Prostate gland (tissue), 2 donors: ENCODE data around the gene LCN15. TPM values are rescaled to one million over a fixed set of nuclear protein-coding genes. Genes with fewer than 3 reads are reported as not detected.
"Not testable (repeated sequence)": the region's sequence is repeated elsewhere in the genome, so short reads cannot be mapped to it uniquely, and the experiment has no call there.

ENCODE experiments used
- DNase-seq: peaks from one replicate; pipeline ENCODE4 v3.0.0-alpha.2; 2019; ENCODE audit warnings: low spot score
- H3K27ac ChIP-seq, 2 donors: fragments of 200-600 bp; sonication (generic); 2 replicates each; pipeline ENCODE4 v1.5.1; 2017 to 2019
- H3K27me3 ChIP-seq: fragments of 200-600 bp; sonication (generic); replicated peaks from 2 replicates; pipeline ENCODE4 v1.5.1; 2019; ENCODE audit not compliant: insufficient read depth
- H3K36me3 ChIP-seq, 2 donors: fragments of 200-600 bp; sonication (generic); 1 replicate in 1 of 2; 2 replicates in 1 of 2; pipeline versions ENCODE4 v1.5.1 to v1.8.1; 2017 to 2019
- H3K4me1 ChIP-seq: fragments of 200-600 bp; sonication (generic); replicated peaks from 2 replicates; pipeline ENCODE4 v1.5.1; 2019
- H3K4me3 ChIP-seq, 2 donors: fragments of 200-600 bp; sonication (generic); 2 replicates each; pipeline ENCODE4 v1.5.1; 2017 to 2019
- H3K9me3 ChIP-seq: fragments of 200-600 bp; sonication (generic); 2 replicates; pipeline ENCODE4 v1.5.1; 2017
- POLR2A ChIP-seq: fragments of 450-650 bp; IDR thresholded peaks from one replicate; pipeline ENCODE4 v1.6.1; 2016; ENCODE audit warnings: antibody characterized with exemption, mild to moderate bottlenecking
- POLR2AphosphoS5 ChIP-seq: sonication (generic); formaldehyde crosslinking; IDR thresholded peaks from one replicate; pipeline ENCODE4 v1.6.1; 2017; ENCODE audit warnings: antibody characterized with exemption
- WGBS: methylation state at CpG from one replicate; pipeline ENCODE4 v1.1.5; 2018; 5-methylcytosine and 5-hydroxymethylcytosine counted together
- intact Hi-C: fragments of 100-400 bp; cut with DNase I; formaldehyde crosslinking; loops from one replicate; pipeline ENCODE4 v1.14.2; 2022
- total RNA-seq, 2 donors: library from RNA; depleted of rRNA; stranded (reverse); fragments of >200 nt; gene quantifications; one replicate each; pipeline ENCODE4 v1.1.0, GENCODE V29; 2016
- TF ChIP-seq, protein P1 (sequence below), 4 experiments: fragments of 200-600 bp in 2 of 4; fragments of 450-650 bp in 2 of 4; sonication (generic) in 2 of 4; IDR thresholded peaks; 1 replicate in 3 of 4; 2 replicates in 1 of 4; pipeline ENCODE4 v1.5.1; 2016 to 2019; ENCODE audit warnings: antibody characterized with exemption in 4 of 4, mild to moderate bottlenecking in 2 of 4, moderate library complexity in 2 of 4

LCN15 gene
- total RNA-seq, 2 donors from 2014 or later: 0.40 TPM; not detected in 1

DNA sequence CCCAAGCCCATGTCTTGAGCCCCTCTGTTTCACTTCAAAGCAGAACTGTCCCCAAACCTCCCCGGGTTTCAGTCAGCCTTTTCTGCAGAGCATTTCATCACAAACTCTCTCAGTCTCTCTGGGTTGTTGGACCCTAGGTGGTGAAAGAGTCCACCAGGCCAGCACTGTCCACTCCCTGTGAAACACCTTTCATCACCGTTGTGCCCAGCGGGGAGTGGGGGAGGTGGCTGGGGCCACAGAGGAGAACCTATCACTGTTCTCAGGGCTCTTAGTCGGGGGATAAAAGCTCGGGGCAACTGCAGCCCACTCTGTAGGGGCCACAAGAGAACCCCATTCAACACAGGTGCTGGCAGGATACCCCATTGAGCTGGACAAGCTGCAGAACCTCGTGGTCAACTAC is 38.0 kb upstream of the LCN15 start:
- H3K4me1 ChIP-seq: peaks cover 18% of the 10 kb centered on the region
- no peaks in the 10 kb centered on the region for H3K27me3 ChIP-seq
- DNase-seq: no peak

DNA sequence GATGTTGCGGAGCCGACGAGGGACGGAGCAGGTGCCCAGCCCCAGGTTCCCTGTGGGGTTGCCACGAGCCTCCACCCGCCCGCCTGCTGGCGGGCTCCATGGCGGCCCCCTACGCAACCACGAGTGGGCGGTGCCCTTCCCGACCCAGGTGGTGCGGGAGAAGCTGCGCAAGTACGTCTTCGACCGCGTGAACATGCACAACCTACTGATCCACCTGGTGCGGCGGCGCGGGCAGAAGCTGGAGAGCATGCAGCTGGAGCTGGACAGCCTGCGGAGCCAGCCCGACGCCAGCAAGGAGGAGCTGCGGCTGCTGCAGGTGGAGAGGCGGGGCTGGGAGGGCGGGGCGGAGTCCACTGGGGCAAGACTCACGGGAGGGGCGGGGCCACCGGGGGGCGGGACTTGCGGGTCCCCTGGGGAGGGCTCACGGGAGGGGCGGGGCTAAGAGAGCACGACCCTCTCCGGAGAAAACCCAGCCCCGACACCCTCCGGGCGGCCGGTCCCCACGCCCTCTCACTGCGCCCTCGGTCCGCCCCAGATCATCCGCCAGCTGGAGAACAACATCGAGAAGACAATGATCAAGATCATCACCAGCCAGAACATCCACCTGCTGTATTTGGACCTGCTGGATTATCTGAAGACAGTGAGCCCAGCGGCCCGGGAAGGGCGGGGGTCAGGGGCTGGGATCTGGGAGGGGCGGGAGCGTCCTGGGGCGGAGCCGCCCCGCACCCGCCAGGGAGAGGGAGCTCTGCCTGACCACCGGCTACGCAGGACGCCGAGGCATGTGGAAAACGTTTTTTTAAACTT is 35.7 kb upstream of the LCN15 start:
- Histone ChIP-seq H3K4me1 (peaks cover 25% of the 10 kb centered on the region), H3K27ac (peak overlapping the region; percentile 87 to 93), H3K9me3 (no peaks in the 10 kb centered on the region), H3K36me3 (no peaks in the 10 kb centered on the region), H3K4me3 (peak overlapping the region; percentile 27 to 44), H3K27me3 (no peaks in the 10 kb centered on the region)
- DNase-seq: peak; percentile 93
- intact Hi-C loops: no loop called here
- TF ChIP-seq POLR2A: peak; percentile 41
- peak; percentile 38 for TF ChIP-seq POLR2AphosphoS5
- TF ChIP-seq, protein P1, sequence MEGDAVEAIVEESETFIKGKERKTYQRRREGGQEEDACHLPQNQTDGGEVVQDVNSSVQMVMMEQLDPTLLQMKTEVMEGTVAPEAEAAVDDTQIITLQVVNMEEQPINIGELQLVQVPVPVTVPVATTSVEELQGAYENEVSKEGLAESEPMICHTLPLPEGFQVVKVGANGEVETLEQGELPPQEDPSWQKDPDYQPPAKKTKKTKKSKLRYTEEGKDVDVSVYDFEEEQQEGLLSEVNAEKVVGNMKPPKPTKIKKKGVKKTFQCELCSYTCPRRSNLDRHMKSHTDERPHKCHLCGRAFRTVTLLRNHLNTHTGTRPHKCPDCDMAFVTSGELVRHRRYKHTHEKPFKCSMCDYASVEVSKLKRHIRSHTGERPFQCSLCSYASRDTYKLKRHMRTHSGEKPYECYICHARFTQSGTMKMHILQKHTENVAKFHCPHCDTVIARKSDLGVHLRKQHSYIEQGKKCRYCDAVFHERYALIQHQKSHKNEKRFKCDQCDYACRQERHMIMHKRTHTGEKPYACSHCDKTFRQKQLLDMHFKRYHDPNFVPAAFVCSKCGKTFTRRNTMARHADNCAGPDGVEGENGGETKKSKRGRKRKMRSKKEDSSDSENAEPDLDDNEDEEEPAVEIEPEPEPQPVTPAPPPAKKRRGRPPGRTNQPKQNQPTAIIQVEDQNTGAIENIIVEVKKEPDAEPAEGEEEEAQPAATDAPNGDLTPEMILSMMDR (IDR thresholded peaks at IDR 0.05): peak in 1 of 4 experiments; percentile 19
- WGBS: under 1% methylated on average over 54 of the region's 63 CpGs

More for the DNA sequence above, 38.0 kb upstream of the LCN15 start:
- intact Hi-C loops: no loop called here
- H3K27ac ChIP-seq: no peak overlapping the region
- H3K9me3 ChIP-seq: no peaks in the 10 kb centered on the region
- no peak overlapping the region for H3K4me3 ChIP-seq
- 74% methylated on average over 5 of the region's 6 CpGs for WGBS
- TF ChIP-seq, protein P1 (IDR thresholded peaks at IDR 0.05): no peak
- TF ChIP-seq POLR2AphosphoS5 (no peak), POLR2A (no peak)
- no peaks in the 10 kb centered on the region for H3K36me3 ChIP-seq

DNA sequence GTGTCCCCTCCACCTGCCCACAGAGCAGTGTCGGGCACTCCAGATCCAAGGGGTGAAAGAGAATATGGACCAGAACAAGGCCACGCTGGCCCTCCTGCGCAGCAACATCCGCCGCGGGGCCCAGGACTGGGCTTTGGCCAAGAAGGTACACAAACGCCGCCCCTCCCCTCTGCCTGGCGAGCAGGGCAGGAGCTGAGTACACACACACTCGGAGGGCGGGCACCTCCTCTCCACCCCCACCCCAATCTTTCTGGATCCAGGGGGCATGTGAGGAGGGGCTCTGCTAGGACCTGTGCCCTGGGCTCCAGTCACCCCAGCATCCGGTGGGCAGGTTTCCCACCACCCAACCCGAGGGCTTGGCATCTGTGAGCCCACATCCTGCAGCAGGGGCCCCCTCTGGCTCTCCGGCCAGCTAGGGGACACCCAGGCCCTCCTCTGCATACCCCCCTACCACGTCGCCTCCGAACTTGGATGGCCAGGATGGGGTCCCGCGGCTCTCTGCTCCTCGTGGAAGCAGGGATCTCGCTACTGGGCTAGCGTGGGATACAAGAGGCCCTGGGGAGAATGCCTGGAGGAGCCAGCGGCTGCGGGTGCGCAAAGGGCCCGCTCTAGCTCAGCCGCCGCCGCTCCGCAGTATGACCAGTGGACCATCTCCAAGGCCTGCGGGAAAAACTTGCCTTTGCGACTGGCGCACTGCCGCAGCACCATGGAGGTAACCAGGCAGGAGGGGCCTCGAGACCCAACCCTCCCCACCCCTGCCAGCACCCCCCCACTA is 34.9 kb upstream of the LCN15 start:
- TF ChIP-seq POLR2A (no peak), POLR2AphosphoS5 (peak; percentile 81)
- H3K4me3 ChIP-seq: peak overlapping the region; percentile 27 to 44
- peaks cover 24% of the 10 kb centered on the region for H3K4me1 ChIP-seq
- H3K27me3 ChIP-seq: no peaks in the 10 kb centered on the region
- DNase-seq: peak; percentile 82
- H3K27ac ChIP-seq: peak overlapping the region; percentile 87 to 93
- intact Hi-C loops: no loop called here
- H3K36me3 ChIP-seq: no peaks in the 10 kb centered on the region
- H3K9me3 ChIP-seq: no peaks in the 10 kb centered on the region
- WGBS: 26% methylated on average over 28 of the region's 35 CpGs

DNA sequence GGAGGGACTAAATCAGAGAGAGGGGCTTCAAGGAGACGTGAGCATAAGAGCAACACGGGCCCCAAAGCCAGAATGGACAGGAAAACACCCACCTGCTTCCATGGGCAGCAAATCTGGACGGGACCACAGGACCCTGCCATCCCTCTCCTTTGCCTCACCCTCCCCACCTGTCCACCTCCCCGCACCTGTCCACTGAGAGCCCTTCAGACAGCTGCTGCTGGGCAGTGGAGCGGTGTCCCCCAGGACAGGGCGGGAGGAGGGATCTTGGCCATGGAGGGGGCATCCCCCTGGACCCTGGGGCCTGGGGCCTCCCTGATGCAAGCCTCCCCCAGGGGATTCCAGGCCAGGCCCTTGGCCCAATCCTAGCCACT is 34.4 kb upstream of the LCN15 start:
- WGBS: 58% methylated on average over 6 of the region's 6 CpGs
- H3K9me3 ChIP-seq: no peaks in the 10 kb centered on the region
- H3K4me3 ChIP-seq: peak overlapping the region in 1 of 2 donors; percentile 44
- no peak for DNase-seq
- peak overlapping the region; percentile 87 to 93 for H3K27ac ChIP-seq
- TF ChIP-seq, protein P1 (IDR thresholded peaks at IDR 0.05): no peak
- TF ChIP-seq POLR2A (no peak), POLR2AphosphoS5 (no peak)
- H3K4me1 ChIP-seq: peaks cover 21% of the 10 kb centered on the region
- intact Hi-C loops: no loop called here
- H3K27me3 ChIP-seq: no peaks in the 10 kb centered on the region
- H3K36me3 ChIP-seq: no peaks in the 10 kb centered on the region

DNA sequence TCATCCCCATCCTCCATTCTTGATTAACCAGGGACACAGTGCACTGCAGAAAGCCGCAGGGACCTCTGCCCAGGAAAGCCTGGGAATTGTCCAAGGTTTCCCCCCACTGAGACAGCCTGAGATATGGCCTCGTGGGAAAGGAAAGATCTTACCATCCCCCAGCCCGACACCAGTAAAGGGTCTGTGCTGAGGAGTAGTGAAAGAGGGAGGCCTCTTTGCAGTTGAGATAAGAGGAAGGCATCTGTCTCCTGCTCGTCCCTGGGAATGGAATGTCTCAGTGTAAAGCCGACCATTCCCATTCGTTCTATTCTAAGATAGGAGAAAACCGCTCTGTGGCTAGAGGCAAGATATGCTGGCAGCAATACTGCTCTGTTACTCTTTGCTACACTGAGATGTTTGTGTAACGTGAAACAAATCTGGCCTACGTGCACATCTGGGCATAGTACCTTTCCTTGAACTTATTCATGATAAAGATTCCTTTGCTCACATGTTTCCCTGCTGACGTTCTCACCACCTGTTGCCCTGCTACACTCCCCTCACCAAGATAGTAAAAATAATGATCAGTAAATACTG is 32.5 kb upstream of the LCN15 start:
- H3K9me3 ChIP-seq, H3K4me3 ChIP-seq, H3K27me3 ChIP-seq, intact Hi-C loops, H3K36me3 ChIP-seq: not testable (repeated sequence)
- Histone ChIP-seq H3K27ac (peak overlapping the region; percentile 87 to 93), H3K4me1 (peaks cover 21% of the 10 kb centered on the region)
- peak; percentile 58 for DNase-seq
- 4% methylated on average over 10 of the region's 10 CpGs for WGBS
- peak; percentile 80 for TF ChIP-seq POLR2AphosphoS5
